GM21526 (cell line): ENCODE measurements around the gene CD2.
"Not testable (repeated sequence)": the region's sequence is repeated elsewhere in the genome, so short reads cannot be mapped to it uniquely, and the experiment has no call there.

Experiments
- ATAC-seq: cut with Tn5 transposase; IDR thresholded peaks from one replicate; pipeline ENCODE4 v1.9.1; 2021; ENCODE audit warnings: moderate library complexity; ENCODE audit not compliant: unreplicated experiment, low FRiP score

CD2 gene

DNA sequence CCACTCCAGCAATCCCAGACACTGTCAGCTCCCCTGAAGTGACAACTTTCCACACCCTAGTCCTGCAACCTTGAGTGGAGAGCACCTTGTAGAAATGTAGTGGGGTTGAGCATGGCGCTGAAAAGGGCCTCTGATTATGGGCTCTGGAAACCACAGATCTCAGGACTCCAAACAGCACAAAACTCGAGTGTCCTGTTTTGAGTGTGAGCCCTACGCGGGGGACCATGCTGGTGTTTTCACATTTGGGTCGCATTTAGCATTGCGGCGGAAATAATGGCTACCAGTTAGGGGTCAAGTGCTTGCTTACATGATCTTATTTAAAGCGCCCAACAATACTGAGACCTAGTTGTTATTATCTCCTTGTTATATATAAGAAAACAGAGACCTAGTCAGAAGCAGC, 1.9 kb downstream of the CD2 start:
- not testable (repeated sequence) for ATAC-seq

DNA sequence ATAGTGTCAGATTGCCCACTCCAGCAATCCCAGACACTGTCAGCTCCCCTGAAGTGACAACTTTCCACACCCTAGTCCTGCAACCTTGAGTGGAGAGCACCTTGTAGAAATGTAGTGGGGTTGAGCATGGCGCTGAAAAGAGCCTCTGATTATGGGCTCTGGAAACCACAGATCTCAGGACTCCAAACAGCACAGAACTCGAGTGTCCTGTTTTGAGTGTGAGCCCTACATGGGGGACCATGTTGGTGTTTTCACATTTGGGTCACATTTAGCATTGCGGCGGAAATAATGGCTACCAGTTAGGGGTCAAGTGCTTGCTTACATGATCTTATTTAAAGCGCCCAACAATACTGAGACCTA, 4.2 kb downstream of the CD2 start:
- ATAC-seq = not testable (repeated sequence)

- no peak for ATAC-seq
Observed at GRCh38 chr1:116759636-116760035, 5.4 kb downstream of the CD2 start.

DNA sequence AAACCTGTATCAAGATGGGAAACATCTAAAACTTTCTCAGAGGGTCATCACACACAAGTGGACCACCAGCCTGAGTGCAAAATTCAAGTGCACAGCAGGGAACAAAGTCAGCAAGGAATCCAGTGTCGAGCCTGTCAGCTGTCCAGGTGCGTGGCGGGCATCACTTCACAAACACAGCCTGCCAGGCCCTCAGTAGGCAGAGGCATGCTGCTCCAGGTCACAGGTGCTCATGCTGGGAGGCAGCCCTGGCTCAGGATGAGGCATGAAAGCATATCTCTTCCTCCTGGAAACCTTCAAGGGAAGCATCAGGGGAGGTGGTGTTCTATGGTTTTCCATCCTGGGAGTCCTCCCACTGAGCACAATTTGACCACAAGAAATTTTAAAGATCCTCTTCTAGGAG, 6.3 kb downstream of the CD2 start:
- ATAC-seq = no peak

DNA sequence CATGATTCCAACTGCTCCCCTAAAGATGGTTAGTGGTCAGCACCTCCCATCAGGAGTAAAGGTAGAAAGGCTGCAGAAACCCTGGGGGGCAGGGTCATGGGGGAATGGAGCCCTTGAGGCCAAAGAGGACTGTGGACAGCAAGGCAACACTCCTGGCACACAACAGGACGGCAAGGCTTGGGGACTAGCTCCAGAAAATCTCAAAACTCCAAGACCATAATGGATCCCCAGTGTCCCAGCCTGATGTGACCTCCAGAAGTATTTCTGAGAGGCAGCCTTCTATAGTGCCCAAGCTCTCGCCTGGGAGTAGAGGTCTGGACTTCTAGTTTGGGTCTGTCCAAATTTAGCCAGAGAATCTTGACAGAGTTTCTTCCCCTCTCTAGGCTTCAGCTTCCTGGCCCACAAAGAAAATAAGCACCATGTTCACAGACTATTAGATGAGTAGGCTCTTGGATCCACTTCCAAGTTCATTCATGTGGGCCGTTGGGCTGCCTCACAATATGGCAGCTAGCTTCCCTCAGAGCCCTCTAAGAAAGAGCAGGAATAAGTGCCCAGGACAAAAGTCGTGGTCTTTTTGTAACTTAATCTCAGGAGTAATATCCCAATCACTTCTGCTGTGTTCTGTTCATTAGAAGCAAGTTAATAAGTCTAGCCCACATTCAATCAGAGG, 6.9 kb downstream of the CD2 start:
- no peak for ATAC-seq

DNA sequence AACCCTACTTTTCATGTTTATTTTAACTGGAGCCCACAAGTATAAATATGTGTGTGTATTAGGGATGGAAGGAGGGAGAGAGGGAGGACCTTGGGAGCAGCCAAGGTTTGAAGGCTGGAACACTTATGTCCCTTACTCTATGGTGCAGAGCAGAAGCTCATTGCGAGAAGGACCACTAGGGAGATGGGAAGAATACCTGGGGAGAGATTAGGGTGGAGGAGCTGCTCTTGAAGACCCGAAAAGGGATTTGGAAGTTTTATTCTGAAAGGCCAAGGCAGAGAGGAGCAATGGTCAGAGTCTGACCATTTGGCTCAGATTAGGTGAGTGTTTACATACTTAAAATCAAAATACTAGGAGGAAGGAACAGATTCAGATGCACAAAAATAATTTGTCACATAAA, 8.1 kb downstream of the CD2 start:
- no peak for ATAC-seq

DNA sequence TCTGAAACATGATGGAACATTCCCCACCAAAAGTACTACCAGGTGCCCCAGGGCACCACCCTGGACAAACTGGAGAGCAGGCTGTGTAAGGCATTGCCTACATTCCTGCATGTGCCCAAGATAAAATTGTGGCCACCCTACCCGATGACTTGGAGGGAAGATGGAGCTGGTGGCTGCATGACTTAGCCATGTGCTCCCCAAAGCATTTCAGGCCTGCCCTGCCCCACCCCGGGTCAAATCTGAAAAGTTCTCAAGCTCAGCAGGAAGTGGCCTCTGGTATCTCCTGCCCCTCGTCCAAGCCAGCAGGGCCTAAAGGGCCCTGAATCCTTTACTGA, 8.5 kb downstream of the CD2 start:
- ATAC-seq = no peak

- no peak for ATAC-seq
Observed at GRCh38 chr1:116763116-116763786, 9.0 kb downstream of the CD2 start.

- no peak for ATAC-seq
Observed at GRCh38 chr1:116763787-116764465, 9.7 kb downstream of the CD2 start.

DNA sequence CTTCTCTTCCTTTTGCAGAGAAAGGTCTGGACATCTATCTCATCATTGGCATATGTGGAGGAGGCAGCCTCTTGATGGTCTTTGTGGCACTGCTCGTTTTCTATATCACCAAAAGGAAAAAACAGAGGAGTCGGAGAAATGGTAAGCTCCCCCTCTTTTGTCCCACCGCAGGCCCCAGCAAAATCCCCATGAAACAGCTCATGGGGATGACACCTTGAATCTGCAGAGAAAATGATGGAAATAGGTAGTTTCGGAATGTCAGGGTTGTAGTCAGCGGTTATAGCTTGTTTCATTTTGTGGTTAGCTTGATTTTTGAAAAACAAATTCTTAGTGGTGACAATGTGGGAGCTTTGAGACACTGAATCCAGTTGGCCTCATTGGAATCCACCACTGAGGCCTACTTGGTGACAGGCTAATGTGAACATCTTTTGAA, 10.3 kb downstream of the CD2 start:
- ATAC-seq = no peak

GRCh38 chr1:116764906-116765862, 11.0 kb downstream of the CD2 start:
- ATAC-seq = no peak

DNA sequence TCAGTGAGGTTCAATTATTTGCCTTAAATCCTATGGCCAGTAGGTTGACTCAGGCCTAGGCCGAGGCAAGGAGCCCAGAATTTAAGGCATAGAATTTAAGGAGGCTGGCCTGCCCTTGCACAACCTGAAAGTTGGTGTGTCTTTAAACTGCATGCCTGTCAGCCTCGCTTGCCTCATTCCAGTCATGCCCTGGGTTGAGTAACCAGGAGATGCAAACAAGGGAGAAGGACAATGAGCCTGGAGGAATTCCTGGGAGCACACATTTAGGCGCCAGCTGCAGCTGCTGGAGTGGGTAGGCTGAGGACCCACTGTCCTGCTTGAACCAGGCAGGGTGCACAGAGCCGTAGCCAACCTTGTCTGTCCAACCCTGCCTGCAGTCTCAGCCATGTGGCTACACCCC, 11.7 kb downstream of the CD2 start:
- ATAC-seq = no peak

- no peak for ATAC-seq
Observed at GRCh38 chr1:116766616-116767469, 12.6 kb downstream of the CD2 start.

GRCh38 chr1:116767782-116768382, 13.7 kb downstream of the CD2 start:
- no peak for ATAC-seq

- no peak for ATAC-seq
Observed at GRCh38 chr1:116768416-116769103, 14.3 kb downstream of the CD2 start.

GRCh38 chr1:116769104-116769452, 14.8 kb downstream of the CD2 start:
- ATAC-seq = no peak

DNA sequence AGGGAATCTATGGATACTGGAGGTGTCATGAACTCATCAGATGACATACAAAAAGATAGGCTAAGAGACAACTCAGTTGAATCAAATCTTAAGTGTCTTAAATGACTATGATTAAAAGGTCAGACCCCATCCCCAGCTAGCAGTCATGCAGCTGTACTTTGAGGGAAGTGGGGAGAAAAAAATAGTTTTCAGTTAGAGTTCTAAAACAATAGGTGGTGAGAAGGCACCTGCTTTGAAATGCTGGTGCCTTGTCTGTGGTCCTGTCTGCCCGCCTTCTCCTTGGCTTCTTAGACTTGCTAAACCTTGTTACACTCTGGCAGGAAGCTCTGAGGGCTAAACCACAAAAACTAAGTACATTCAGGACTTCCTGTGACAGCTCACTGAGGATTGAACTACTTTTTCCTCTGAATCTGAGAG, 15.3 kb downstream of the CD2 start:
- peak; percentile 74 for ATAC-seq

- ATAC-seq = no peak
Observed at GRCh38 chr1:116769994-116770393, 15.8 kb downstream of the CD2 start.

DNA sequence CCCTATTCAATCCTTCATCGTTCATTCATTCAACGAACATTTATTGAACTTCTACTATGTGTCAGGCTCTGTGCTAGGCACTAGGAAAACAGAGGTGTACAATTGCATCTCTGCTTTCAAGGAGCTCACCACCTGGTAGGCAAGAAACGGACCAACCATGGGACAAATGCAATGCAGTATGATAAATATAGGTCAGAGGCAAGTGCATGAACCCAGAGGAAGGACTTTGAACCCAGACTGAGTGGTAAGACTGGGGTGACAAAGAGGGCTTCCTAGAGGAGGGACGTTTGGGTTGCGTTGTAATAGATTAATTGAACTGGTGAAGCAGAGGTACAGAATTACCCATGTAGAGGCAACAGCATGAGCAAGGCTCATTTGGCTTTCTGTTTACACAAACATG, 16.4 kb downstream of the CD2 start:
- ATAC-seq = no peak
